ENCODE data around the gene KLB.

Gene KLB

DNA sequence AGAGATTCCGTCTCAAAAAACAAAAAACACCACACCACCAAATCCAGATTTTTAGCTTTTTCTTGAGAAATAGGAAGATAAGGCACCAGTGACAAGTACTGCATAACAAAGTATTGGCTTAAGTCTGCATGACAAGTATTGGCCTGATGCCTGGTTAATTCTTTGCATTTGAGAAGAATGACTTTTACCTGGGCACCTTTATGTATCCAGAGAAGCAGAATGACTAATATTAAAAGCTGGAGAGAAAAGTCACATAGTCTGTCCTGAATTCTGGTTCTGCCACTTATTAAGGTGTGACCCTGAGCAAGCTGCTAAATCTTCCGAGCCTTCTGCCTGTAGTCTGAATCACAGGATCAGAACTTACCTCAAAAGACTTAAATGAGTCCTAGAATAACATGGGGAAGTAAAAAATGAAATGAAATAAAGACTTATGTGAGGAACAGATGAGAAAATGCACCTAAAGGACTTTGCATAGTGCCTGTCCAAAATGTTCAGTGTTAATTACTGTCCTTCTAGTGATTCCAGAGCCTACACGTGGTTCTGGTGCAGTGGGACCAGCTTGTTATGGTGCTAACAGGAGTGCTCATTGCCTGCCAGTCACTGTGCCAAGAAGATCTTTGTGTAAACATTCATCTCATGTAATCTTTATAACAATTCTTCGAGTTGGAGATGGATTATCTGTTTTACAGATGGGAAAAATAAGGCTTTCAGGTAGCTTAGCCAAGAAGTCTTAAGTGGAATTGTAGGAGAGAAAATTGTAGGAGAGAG is 88.9 kb downstream of the KLB start:
- no peak for DNase-seq (ENCODE audit: low read depth, low spot score)
- TF ChIP-seq CTCF (IDR thresholded peaks at IDR 0.05; ENCODE audit: insufficient read depth, low read length, missing control alignments) = no peak
- POLR2A ChIA-PET = interaction anchor here (0.6 kb wide), 1 partner anchor 140 kb away, joined by 4 read pairs; no protein-coding TSS in a partner anchor
- H3K4me3 ChIP-seq (ENCODE audit: low read depth, low read length) = no peak overlapping the region
- CTCF ChIA-PET = interaction anchor here (0.8 to 1.8 kb wide), 4 partner anchors 15 to 27 kb away, joined by 3 to 5 read pairs (median 4); no protein-coding TSS in a partner anchor

DNA sequence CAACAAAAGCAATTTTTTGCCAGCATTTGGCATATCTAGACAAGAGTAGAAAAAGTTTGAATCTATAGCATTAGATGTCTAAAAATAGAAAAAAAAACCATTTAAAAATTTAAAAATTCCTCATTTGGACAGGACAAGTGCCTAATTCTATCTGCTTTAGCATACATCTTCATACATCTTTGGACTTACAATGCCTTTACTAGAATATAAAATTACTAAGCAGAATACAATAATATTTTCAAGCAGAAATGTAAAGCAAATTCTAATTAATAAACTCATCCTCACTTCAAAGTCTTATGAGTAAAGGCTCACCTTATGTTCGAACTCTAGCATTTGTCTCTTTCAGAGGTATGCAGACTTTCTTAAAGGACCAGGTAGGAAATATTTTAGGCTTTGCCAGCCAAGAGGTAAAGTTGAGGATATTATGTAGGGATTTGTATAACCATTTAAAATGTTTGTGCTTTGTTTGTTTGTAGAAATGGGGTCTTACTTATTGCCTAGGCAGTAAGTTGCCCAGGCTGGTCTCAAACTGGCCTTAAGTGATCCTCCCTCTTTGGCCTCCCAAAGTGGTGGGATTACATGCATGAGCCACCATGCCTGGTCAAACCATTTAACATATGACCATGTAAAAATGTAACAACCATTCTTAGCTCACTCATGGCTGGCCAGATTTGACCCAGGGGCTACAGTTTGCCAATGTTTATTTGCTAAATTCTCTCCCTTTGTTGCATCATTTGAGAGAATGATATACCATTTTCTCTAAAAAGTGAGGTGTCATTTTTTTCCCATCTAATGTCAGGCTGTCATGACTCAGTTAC is 91.4 kb downstream of the KLB start:
- TF ChIP-seq CTCF (IDR thresholded peaks at IDR 0.05; ENCODE audit: insufficient read depth, low read length, missing control alignments) = no peak
- POLR2A ChIA-PET = no interaction called here

DNA sequence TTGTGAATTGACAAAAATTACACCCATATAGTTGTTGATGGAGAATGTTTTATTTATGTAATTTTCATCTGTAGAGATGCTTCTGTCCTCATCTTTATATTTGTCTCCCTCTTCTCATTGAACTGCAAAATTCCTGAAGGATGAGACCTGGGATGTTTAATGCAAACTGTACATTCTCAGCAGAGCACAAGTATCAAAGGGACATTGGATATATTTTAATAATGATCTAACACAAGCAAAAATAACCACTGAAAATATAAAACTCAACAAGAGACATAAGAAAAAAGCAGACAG is 91.9 kb downstream of the KLB start:
- POLR2A ChIA-PET = no interaction called here
- H3K4me3 ChIP-seq (ENCODE audit: low read depth, low read length) = no peak overlapping the region
- DNase-seq (ENCODE audit: low read depth, low spot score) = no peak
- CTCF ChIA-PET = interaction anchor here (1.1 to 1.8 kb wide), 3 partner anchors 26 to 62 kb away, joined by 4 to 5 read pairs (median 5); no protein-coding TSS in a partner anchor
- no peak for TF ChIP-seq CTCF (IDR thresholded peaks at IDR 0.05; ENCODE audit: insufficient read depth, low read length, missing control alignments)

More for the DNA sequence above, 91.4 kb downstream of the KLB start:
- no peak overlapping the region for H3K4me3 ChIP-seq (ENCODE audit: low read depth, low read length)
- CTCF ChIA-PET = interaction anchor here (1.8 kb wide), 1 partner anchor 28 kb away, joined by 5 read pairs; no protein-coding TSS in a partner anchor
- no peak for DNase-seq (ENCODE audit: low read depth, low spot score)
